Measurements from ENCODE around the gene SEL1L3. TPM values are rescaled to one million over a fixed set of nuclear protein-coding genes. Genes with fewer than 3 reads are reported as not detected.

SEL1L3 gene
- total RNA-seq, 1 donor from 2014 or later = 54.4 TPM

DNA sequence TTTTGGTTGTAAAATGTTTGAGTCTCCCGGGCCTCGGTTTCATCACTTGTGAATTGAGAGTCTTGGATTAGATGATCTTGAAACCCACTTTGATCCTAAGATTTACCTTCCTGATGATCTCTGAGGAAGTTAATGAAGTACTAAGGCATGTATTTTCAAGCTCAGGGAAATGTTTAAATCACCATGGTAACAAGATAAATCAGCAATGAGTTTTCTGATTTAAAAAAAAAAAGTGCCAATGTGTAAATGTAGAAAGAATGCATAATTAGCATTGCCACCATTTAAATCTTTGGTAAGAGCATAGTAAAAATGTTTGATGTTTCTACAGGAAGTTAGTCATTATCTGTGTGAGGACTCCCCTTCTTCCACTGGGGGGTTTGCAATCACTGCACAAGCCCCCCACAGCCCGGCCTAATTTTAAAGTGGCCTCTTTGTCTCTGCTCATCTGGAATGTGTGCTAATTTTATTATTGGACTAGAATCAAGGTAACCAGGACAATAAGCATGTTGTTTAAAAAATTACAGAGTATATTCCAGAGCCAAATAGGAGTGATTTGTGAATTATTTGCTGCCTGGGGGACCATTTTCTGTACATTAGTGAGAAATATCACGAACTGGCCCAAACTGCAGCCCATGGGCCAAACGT, 113.5 kb downstream of the SEL1L3 start:
- H3K4me3 ChIP-seq (ENCODE audit: low read depth, low read length) = no peak overlapping the region
- DNase-seq (ENCODE audit: low read depth) = no peak
- TF ChIP-seq, protein P1, sequence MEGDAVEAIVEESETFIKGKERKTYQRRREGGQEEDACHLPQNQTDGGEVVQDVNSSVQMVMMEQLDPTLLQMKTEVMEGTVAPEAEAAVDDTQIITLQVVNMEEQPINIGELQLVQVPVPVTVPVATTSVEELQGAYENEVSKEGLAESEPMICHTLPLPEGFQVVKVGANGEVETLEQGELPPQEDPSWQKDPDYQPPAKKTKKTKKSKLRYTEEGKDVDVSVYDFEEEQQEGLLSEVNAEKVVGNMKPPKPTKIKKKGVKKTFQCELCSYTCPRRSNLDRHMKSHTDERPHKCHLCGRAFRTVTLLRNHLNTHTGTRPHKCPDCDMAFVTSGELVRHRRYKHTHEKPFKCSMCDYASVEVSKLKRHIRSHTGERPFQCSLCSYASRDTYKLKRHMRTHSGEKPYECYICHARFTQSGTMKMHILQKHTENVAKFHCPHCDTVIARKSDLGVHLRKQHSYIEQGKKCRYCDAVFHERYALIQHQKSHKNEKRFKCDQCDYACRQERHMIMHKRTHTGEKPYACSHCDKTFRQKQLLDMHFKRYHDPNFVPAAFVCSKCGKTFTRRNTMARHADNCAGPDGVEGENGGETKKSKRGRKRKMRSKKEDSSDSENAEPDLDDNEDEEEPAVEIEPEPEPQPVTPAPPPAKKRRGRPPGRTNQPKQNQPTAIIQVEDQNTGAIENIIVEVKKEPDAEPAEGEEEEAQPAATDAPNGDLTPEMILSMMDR (conservative IDR thresholded peaks at IDR 0.05; ENCODE audit: low read depth, low read length) = no peak

DNA sequence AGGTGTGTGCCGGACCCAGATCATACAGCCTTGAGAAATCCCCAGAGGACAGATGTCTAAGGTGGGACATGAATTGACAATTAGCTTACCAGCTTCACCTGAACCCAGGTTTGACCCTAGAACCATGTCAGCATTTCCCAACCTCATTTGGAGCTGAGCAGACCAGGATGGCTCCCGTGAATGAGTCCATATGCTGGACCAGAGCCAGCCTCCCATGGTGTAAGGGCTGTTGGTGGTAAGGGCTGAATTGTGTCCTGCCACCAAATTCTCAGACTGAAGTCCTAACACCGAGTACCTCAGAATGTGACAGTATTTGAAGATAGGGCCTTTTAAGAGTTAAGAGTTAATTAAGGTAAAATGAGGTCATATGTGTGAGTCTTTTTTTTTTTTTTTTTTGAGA, 118.8 kb downstream of the SEL1L3 start:
- no peak for DNase-seq (ENCODE audit: low read depth)
- TF ChIP-seq, protein P1 (conservative IDR thresholded peaks at IDR 0.05; ENCODE audit: low read depth, low read length) = no peak
- H3K4me3 ChIP-seq (ENCODE audit: low read depth, low read length) = no peak overlapping the region

DNA sequence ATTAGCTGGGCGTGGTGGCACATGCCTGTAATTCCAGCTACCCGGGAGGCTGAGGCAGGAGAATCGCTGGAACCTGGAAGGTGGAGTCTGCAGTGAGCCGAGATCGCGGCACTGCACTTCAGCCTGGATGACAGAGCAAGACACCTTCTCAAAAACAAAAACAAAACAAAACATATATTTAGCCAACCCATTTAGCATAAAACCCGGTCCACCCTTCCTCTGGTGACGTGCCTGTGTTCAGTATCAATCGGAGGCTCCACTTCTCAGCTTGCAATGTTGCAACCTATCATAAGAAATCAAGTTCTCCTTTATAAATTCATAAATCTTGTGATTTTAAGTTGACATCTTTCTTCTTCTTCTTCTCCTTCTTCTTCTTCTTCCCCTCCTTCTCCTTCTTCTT, 133.2 kb downstream of the SEL1L3 start:
- TF ChIP-seq, protein P1 (conservative IDR thresholded peaks at IDR 0.05; ENCODE audit: low read depth, low read length) = no peak
- DNase-seq (ENCODE audit: low read depth) = no peak
- no peak overlapping the region for H3K4me3 ChIP-seq (ENCODE audit: low read depth, low read length)

DNA sequence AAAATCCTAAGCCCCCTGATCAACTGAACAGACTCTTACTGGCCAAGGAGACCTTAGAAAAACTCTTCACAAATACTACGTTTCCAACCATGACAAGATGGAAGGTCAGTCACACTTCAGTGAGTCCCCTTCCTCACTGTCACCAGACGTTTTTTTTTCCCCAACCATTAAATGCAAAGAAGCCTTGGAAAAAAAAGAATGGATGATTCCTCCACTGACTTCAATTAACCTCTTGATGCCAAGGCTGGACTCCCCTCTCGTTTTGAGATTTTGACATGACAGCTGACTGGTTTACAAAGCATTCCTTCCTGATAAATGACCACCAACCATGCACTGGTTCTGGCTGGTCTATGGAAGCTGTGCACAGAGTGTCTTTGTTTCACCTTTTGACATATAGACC, 133.9 kb downstream of the SEL1L3 start:
- no peak overlapping the region for H3K4me3 ChIP-seq (ENCODE audit: low read depth, low read length)
- no peak for DNase-seq (ENCODE audit: low read depth)
- TF ChIP-seq, protein P1 (conservative IDR thresholded peaks at IDR 0.05; ENCODE audit: low read depth, low read length) = no peak

DNA sequence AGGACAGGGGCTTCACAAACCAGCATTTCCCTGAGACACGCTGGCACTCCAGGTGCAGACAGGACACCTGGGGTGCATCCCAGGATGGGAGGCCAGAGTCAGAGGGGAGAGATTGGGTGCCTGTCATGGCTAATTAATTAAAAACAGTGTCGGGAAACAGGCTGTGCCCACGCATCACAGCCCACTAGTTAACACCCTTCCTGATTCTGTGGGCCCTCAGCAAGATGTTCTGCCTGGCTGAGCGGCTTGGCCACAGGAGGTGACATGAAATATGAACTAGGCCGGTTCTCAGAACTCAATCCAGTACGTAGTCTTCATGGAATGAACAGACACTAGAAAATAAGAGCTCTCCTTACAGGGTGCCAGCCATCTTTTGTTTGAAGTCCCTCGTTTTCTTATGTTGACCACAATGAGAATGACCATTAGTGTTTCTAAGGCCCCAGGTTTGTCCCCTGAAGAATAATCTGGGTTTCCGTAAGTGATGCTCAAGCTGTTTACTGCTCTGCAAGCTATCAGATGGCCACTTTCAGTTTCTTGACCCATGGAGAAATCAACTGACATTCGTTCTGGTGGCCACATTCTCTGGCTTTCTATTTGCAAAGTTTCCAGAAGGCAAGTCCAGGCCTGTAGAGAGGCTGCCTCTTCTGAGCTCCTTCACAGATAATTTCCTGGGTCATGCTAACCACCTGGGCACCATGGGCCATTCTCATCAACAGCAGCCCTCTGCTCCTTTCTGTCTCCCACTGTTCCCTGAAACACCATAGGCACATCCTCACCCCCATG, 134.9 kb downstream of the SEL1L3 start:
- DNase-seq (ENCODE audit: low read depth) = no peak
- no peak overlapping the region for H3K4me3 ChIP-seq (ENCODE audit: low read depth, low read length)
- TF ChIP-seq, protein P1 (conservative IDR thresholded peaks at IDR 0.05; ENCODE audit: low read depth, low read length) = no peak

DNA sequence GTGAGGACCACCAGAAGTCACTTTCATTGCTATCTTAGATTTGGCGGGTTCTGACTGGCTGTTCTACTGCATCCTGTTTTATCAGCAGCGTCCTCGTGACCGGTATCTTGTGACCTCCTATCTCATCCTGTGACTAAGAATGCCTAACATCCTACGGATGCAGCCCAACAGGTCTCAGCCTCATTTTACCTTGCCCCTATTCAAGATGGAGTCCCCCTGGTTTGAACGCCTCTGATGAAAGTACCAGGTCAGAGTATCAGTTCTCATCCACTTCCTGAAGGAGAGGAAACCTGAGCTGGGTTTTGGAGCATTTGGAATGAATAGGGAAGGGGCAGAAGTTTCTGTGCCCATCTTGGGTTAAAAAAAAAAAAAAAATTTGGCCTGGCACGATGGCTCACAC, 136.9 kb downstream of the SEL1L3 start:
- DNase-seq (ENCODE audit: low read depth) = no peak
- TF ChIP-seq, protein P1 (conservative IDR thresholded peaks at IDR 0.05; ENCODE audit: low read depth, low read length) = no peak

More for the DNA sequence above, 136.9 kb downstream of the SEL1L3 start:
- H3K4me3 ChIP-seq (ENCODE audit: low read depth, low read length) = no peak overlapping the region

Measured in epithelial cell of proximal tubule (primary cell).